Ovary (tissue), 3 donors: ENCODE data around the gene SEPTIN5.

Source experiments
- CTCF ChIP-seq, 3 donors: fragments of 450-650 bp in 2 of 3; fragments of 200-600 bp in 1 of 3; IDR thresholded peaks; one replicate each; pipeline versions ENCODE4 v1.5.1 to v1.8.0; 2016 to 2022; ENCODE audit warnings: antibody characterized with exemption in 3 of 3, mild to moderate bottlenecking in 1 of 3
- EP300 ChIP-seq: sonication (generic); formaldehyde crosslinking; IDR thresholded peaks from one replicate; pipeline ENCODE4 v1.6.1; 2017; ENCODE audit warnings: antibody characterized with exemption
- POLR2A ChIP-seq: fragments of 450-650 bp; IDR thresholded peaks from one replicate; pipeline ENCODE4 v1.6.1; 2017; ENCODE audit warnings: antibody characterized with exemption, mild to moderate bottlenecking, moderate library complexity
- donor health status: DM: no; HTN: no; CAD: no.

- TF ChIP-seq CTCF (IDR thresholded peaks at IDR 0.05) (no peak), EP300 (no peak), POLR2A (no peak)
Observed at GRCh38 chr22:19667872-19668740, 46.2 kb upstream of the SEPTIN5 start.
